Smooth muscle cell (in vitro differentiated cells): Measurements from ENCODE around the gene C8B. TPM values are rescaled to one million over a fixed set of nuclear protein-coding genes. Genes with fewer than 3 reads are reported as not detected.

Source experiments
- DNase-seq: peaks from one replicate; lab custom pipeline; 2025; ENCODE audit not compliant: unreplicated experiment; lab: John Stamatoyannopoulos, UW
- H2AFZ ChIP-seq: fragments of 200-600 bp; sonication (generic); 2 replicates; pipeline ENCODE4 v1.6.0; 2016; ENCODE audit warnings: antibody characterized with exemption, low read depth, mild to moderate bottlenecking
- H3F3A ChIP-seq: fragments of 200-600 bp; sonication (generic); 2 replicates; pipeline ENCODE4 v1.6.0; 2017; ENCODE audit warnings: antibody characterized with exemption, low read depth
- H3K27ac ChIP-seq: fragments of 200-600 bp; sonication (generic); 2 replicates; pipeline ENCODE4 v1.5.1; 2016; ENCODE audit warnings: low read depth, mild to moderate bottlenecking
- H3K27me3 ChIP-seq: fragments of 200-600 bp; sonication (generic); 2 replicates; pipeline ENCODE4 v1.6.1; 2016; ENCODE audit warnings: low read depth, mild to moderate bottlenecking
- H3K36me3 ChIP-seq: fragments of 200-600 bp; sonication (generic); 2 replicates; pipeline ENCODE4 v1.5.1; 2016; ENCODE audit warnings: low read depth
- H3K4me1 ChIP-seq: fragments of 200-600 bp; sonication (generic); 2 replicates; pipeline ENCODE4 v1.5.1; 2016; ENCODE audit warnings: low read depth
- H3K4me2 ChIP-seq: fragments of 200-600 bp; sonication (generic); 2 replicates; pipeline ENCODE4 v1.6.0; 2016; ENCODE audit warnings: mild to moderate bottlenecking
- H3K4me3 ChIP-seq: fragments of 200-600 bp; sonication (generic); 2 replicates; pipeline ENCODE4 v1.5.1; 2016; ENCODE audit warnings: mild to moderate bottlenecking
- H3K79me2 ChIP-seq: fragments of 200-600 bp; sonication (generic); 2 replicates; pipeline ENCODE4 v1.6.0; 2016; ENCODE audit warnings: low read depth, mild to moderate bottlenecking
- H3K9ac ChIP-seq: fragments of 200-600 bp; sonication (generic); 2 replicates; pipeline ENCODE4 v1.6.0; 2016; ENCODE audit warnings: low read depth
- H3K9me3 ChIP-seq: fragments of 200-600 bp; sonication (generic); replicated peaks from 2 replicates; pipeline ENCODE4 v1.5.1; 2016; ENCODE audit warnings: low read depth
- H4K20me1 ChIP-seq: fragments of 200-600 bp; sonication (generic); 2 replicates; pipeline ENCODE4 v1.6.0; 2016; ENCODE audit warnings: low read depth
- WGBS: methylation state at CpG from one replicate; pipeline ENCODE4 v1.1.7; 2016; ENCODE audit warnings: low lambda C conversion rate; 5-methylcytosine and 5-hydroxymethylcytosine counted together
- polyA plus RNA-seq: library from polyadenylated mRNA; unstranded; fragments of >200 nt; fragmentation: Nextera tagmentation; extraction: Ambion mirVana; gene quantifications from 2 replicates; pipeline ENCODE4 v1.2.1, GENCODE V29; 2016
- total RNA-seq: library from RNA; depleted of rRNA; stranded (reverse); fragments of >200 nt; gene quantifications from 2 replicates; pipeline ENCODE4 v1.2.3, GENCODE V29; 2014
- TF ChIP-seq, protein P1 (sequence below): fragments of 200-600 bp; sonication (generic); IDR thresholded peaks from 2 replicates; pipeline ENCODE4 v1.5.1; 2017; ENCODE audit warnings: borderline replicate concordance, mild to moderate bottlenecking, antibody characterized with exemption; ENCODE audit not compliant: insufficient read depth, poor library complexity, severe bottlenecking

C8B gene
- total and polyA plus RNA-seq, 2 experiments from 2014 or later, result 0.09 TPM; not detected in 1

GRCh38 chr1:56897150-56898004, 68.4 kb downstream of the C8B start:
- Histone ChIP-seq H3K9ac (no peak overlapping the region), H2AFZ (no peak overlapping the region), H3K27me3 (peaks cover 11% of the 10 kb centered on the region), H4K20me1 (no peaks in the 10 kb centered on the region), H3K79me2 (no peaks in the 10 kb centered on the region), H3K4me3 (no peak overlapping the region), H3K4me2 (no peak overlapping the region), H3F3A (no peaks in the 10 kb centered on the region), H3K4me1 (peaks cover 9% of the 10 kb centered on the region), H3K27ac (no peak overlapping the region), H3K9me3 (no peaks in the 10 kb centered on the region), H3K36me3 (no peaks in the 10 kb centered on the region)
- TF ChIP-seq, protein P1, sequence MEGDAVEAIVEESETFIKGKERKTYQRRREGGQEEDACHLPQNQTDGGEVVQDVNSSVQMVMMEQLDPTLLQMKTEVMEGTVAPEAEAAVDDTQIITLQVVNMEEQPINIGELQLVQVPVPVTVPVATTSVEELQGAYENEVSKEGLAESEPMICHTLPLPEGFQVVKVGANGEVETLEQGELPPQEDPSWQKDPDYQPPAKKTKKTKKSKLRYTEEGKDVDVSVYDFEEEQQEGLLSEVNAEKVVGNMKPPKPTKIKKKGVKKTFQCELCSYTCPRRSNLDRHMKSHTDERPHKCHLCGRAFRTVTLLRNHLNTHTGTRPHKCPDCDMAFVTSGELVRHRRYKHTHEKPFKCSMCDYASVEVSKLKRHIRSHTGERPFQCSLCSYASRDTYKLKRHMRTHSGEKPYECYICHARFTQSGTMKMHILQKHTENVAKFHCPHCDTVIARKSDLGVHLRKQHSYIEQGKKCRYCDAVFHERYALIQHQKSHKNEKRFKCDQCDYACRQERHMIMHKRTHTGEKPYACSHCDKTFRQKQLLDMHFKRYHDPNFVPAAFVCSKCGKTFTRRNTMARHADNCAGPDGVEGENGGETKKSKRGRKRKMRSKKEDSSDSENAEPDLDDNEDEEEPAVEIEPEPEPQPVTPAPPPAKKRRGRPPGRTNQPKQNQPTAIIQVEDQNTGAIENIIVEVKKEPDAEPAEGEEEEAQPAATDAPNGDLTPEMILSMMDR, result no peak
- WGBS, result 91% methylated on average over 6 of the region's 6 CpGs
- DNase-seq, result no peak

- H3K79me2 ChIP-seq, result no peaks in the 10 kb centered on the region
- H3K9ac ChIP-seq, result no peak overlapping the region
- no peaks in the 10 kb centered on the region for H3F3A ChIP-seq
- H3K4me2 ChIP-seq, result no peak overlapping the region
- H2AFZ ChIP-seq, result no peak overlapping the region
- no peaks in the 10 kb centered on the region for H4K20me1 ChIP-seq
- H3K27me3 ChIP-seq, result peaks cover 28% of the 10 kb centered on the region
- H3K4me3 ChIP-seq, result no peak overlapping the region
- H3K27ac ChIP-seq, result no peak overlapping the region
- no peaks in the 10 kb centered on the region for H3K4me1 ChIP-seq
- no peak for DNase-seq
- H3K9me3 ChIP-seq, result no peaks in the 10 kb centered on the region
- no peaks in the 10 kb centered on the region for H3K36me3 ChIP-seq
- TF ChIP-seq, protein P1, result no peak
Observed at GRCh38 chr1:56894014-56894413, 71.8 kb downstream of the C8B start.

GRCh38 chr1:56890229-56890628, 75.6 kb downstream of the C8B start:
- Histone ChIP-seq H3K79me2 (no peaks in the 10 kb centered on the region), H4K20me1 (no peaks in the 10 kb centered on the region), H3K4me3 (no peak overlapping the region), H3K9me3 (no peaks in the 10 kb centered on the region), H3K9ac (no peak overlapping the region), H3K27ac (no peak overlapping the region), H3K4me2 (no peak overlapping the region), H3K27me3 (peaks cover 22% of the 10 kb centered on the region), H3K4me1 (no peaks in the 10 kb centered on the region), H2AFZ (no peak overlapping the region), H3F3A (no peaks in the 10 kb centered on the region), H3K36me3 (no peaks in the 10 kb centered on the region)
- WGBS, result 91% methylated on average over 3 of the region's 3 CpGs
- TF ChIP-seq, protein P1, result no peak
- no peak for DNase-seq

- H3K4me2 ChIP-seq, result no peak overlapping the region
- H4K20me1 ChIP-seq, result no peaks in the 10 kb centered on the region
- no peaks in the 10 kb centered on the region for H3K79me2 ChIP-seq
- H3K4me3 ChIP-seq, result no peak overlapping the region
- H3K4me1 ChIP-seq, result no peaks in the 10 kb centered on the region
- no peaks in the 10 kb centered on the region for H3K36me3 ChIP-seq
- TF ChIP-seq, protein P1, result no peak
- H2AFZ ChIP-seq, result no peak overlapping the region
- no peak overlapping the region for H3K27ac ChIP-seq
- H3F3A ChIP-seq, result no peaks in the 10 kb centered on the region
- no peak for DNase-seq
- no peaks in the 10 kb centered on the region for H3K27me3 ChIP-seq
- WGBS, result 89% methylated on average over 6 of the region's 6 CpGs
- H3K9ac ChIP-seq, result no peak overlapping the region
- H3K9me3 ChIP-seq, result no peaks in the 10 kb centered on the region
Observed at GRCh38 chr1:56881417-56881816, 84.4 kb downstream of the C8B start.
